Peyer's patch (tissue), 4 donors: ENCODE results near the gene TNFSF15. TPM values are rescaled to one million over a fixed set of nuclear protein-coding genes. Genes with fewer than 3 reads are reported as not detected.

Source experiments
- DNase-seq, 3 donors: peaks; one replicate each; pipeline ENCODE4 v3.0.0-alpha.2; 2017 to 2019
- H3K27ac ChIP-seq, 4 donors: fragments of 200-600 bp; sonication (generic); one replicate each; pipeline ENCODE4 v1.5.1; 2016 to 2019
- H3K27me3 ChIP-seq, 2 donors: fragments of 200-600 bp; sonication (generic); one replicate each; pipeline ENCODE4 v1.5.1; 2019
- H3K36me3 ChIP-seq, 3 donors: fragments of 200-600 bp; sonication (generic); one replicate each; pipeline ENCODE4 v1.5.1; 2016 to 2019
- H3K4me1 ChIP-seq, 4 donors: fragments of 200-600 bp; sonication (generic); one replicate each; pipeline ENCODE4 v1.5.1; 2016 to 2019
- H3K4me3 ChIP-seq, 4 donors: fragments of 200-600 bp; sonication (generic); 1 replicate in 3 of 4; 2 replicates in 1 of 4; pipeline ENCODE4 v1.5.1; 2016 to 2019; ENCODE audit warnings: mild to moderate bottlenecking in 1 of 4
- H3K9me3 ChIP-seq, 4 donors: fragments of 200-600 bp; sonication (generic); one replicate each; pipeline ENCODE4 v1.5.1; 2016 to 2019; ENCODE audit warnings: mild to moderate bottlenecking in 1 of 4
- CTCF ChIP-seq, 6 experiments: fragments of 450-650 bp in 4 of 6; fragments of 200-600 bp in 2 of 6; sonication (generic) in 1 of 6; IDR thresholded peaks; one replicate each; pipeline ENCODE4 v1.5.1; 2017 to 2019; ENCODE audit warnings: antibody characterized with exemption in 6 of 6, mild to moderate bottlenecking in 3 of 6, moderate library complexity in 1 of 6
- POLR2A ChIP-seq, 2 donors: fragments of 450-650 bp; IDR thresholded peaks; one replicate each; pipeline ENCODE4 v1.5.1; 2017; ENCODE audit warnings: antibody characterized with exemption in 2 of 2, mild to moderate bottlenecking in 2 of 2, moderate library complexity in 2 of 2
- total RNA-seq, 4 donors: library from RNA; depleted of rRNA; stranded (reverse); fragments of >200 nt; gene quantifications; one replicate each; pipeline ENCODE4 v1.1.0, GENCODE V29; 2016

Gene TNFSF15
- total RNA-seq, 4 donors from 2014 or later: 0.83 to 2.3 (median 1.6) TPM

- Histone ChIP-seq H3K4me1 (peaks cover 0 to 6% (median 0%) of the 10 kb centered on the region in 4 donors), H3K27ac (no peak overlapping the region), H3K27me3 (no peaks in the 10 kb centered on the region), H3K36me3 (no peaks in the 10 kb centered on the region), H3K4me3 (no peak overlapping the region), H3K9me3 (no peaks in the 10 kb centered on the region)
- no peak for DNase-seq
- TF ChIP-seq POLR2A (IDR thresholded peaks at IDR 0.05): no peak
- TF ChIP-seq CTCF (IDR thresholded peaks at IDR 0.05): no peak
These were observed 7.7 kb downstream of the TNFSF15 start for GRCh38 chr9:114798101-114798500.

GRCh38 chr9:114792396-114792795 lies 13.4 kb downstream of the TNFSF15 start:
- Histone ChIP-seq H3K27ac (no peak overlapping the region), H3K4me1 (no peaks in the 10 kb centered on the region), H3K36me3 (no peaks in the 10 kb centered on the region), H3K9me3 (no peaks in the 10 kb centered on the region), H3K27me3 (no peaks in the 10 kb centered on the region), H3K4me3 (no peak overlapping the region)
- TF ChIP-seq CTCF (IDR thresholded peaks at IDR 0.05): no peak
- no peak for TF ChIP-seq POLR2A (IDR thresholded peaks at IDR 0.05)
- DNase-seq: no peak

- no peak for DNase-seq
- H3K27me3 ChIP-seq: no peaks in the 10 kb centered on the region
- H3K4me3 ChIP-seq: no peak overlapping the region
- H3K4me1 ChIP-seq: no peaks in the 10 kb centered on the region
- no peak for TF ChIP-seq POLR2A (IDR thresholded peaks at IDR 0.05)
- TF ChIP-seq CTCF (IDR thresholded peaks at IDR 0.05): no peak
- H3K9me3 ChIP-seq: no peaks in the 10 kb centered on the region
- H3K27ac ChIP-seq: no peak overlapping the region
- no peaks in the 10 kb centered on the region for H3K36me3 ChIP-seq
These were observed 14.1 kb downstream of the TNFSF15 start for GRCh38 chr9:114791736-114792135.

GRCh38 chr9:114791312-114791711 lies 14.5 kb downstream of the TNFSF15 start:
- H3K4me1 ChIP-seq: no peaks in the 10 kb centered on the region
- no peaks in the 10 kb centered on the region for H3K27me3 ChIP-seq
- TF ChIP-seq CTCF (IDR thresholded peaks at IDR 0.05) (no peak), POLR2A (IDR thresholded peaks at IDR 0.05) (no peak)
- no peak for DNase-seq
- H3K36me3 ChIP-seq: no peaks in the 10 kb centered on the region
- no peak overlapping the region for H3K4me3 ChIP-seq
- H3K9me3 ChIP-seq: no peaks in the 10 kb centered on the region
- no peak overlapping the region for H3K27ac ChIP-seq

- Histone ChIP-seq H3K27ac (no peak overlapping the region), H3K4me1 (no peaks in the 10 kb centered on the region), H3K9me3 (no peaks in the 10 kb centered on the region), H3K27me3 (no peaks in the 10 kb centered on the region), H3K4me3 (no peak overlapping the region), H3K36me3 (no peaks in the 10 kb centered on the region)
- TF ChIP-seq CTCF (IDR thresholded peaks at IDR 0.05): no peak
- TF ChIP-seq POLR2A (IDR thresholded peaks at IDR 0.05): no peak
- no peak for DNase-seq
These were observed 15.3 kb downstream of the TNFSF15 start for GRCh38 chr9:114790521-114790920.

GRCh38 chr9:114789006-114789405 lies 16.8 kb downstream of the TNFSF15 start:
- Histone ChIP-seq H3K4me1 (no peaks in the 10 kb centered on the region), H3K9me3 (no peaks in the 10 kb centered on the region), H3K4me3 (no peak overlapping the region), H3K36me3 (no peaks in the 10 kb centered on the region), H3K27ac (no peak overlapping the region), H3K27me3 (no peaks in the 10 kb centered on the region)
- DNase-seq: no peak
- TF ChIP-seq CTCF (IDR thresholded peaks at IDR 0.05) (no peak), POLR2A (IDR thresholded peaks at IDR 0.05) (no peak)
